GM12878 (cell line): ENCODE measurements around the gene MAP3K1. TPM values are rescaled to one million over a fixed set of nuclear protein-coding genes. Genes with fewer than 3 reads are reported as not detected.

Experiments used
- ATAC-seq: fragments of 200-7000 bp; cut with Tn5 transposase; 3 replicates; pipeline ENCODE4 v1.9.1; 2020; ENCODE audit warnings: mild to moderate bottlenecking, moderate library complexity
- BruUV-seq: library from RNA; stranded (reverse); fragments of 400-500 nt; replicated peaks from 2 replicates; lab custom pipeline; 2021; lab: Mats Ljungman, UMichigan
- CTCF ChIA-PET: fragments of 300-600 bp; sonication (Branson Sonifier 250); formaldehyde crosslinking; extraction: SDS; loops from one replicate; lab custom pipeline; 2021; ENCODE audit warnings: inconsistent platforms; lab: Yijun Ruan, JAX
- POLR2A ChIA-PET: fragments of 350-600 bp; formaldehyde crosslinking; extraction: SDS; loops from one replicate; lab custom pipeline; 2021; ENCODE audit warnings: inconsistent platforms; lab: Charles Lee
- RAD21 ChIA-PET: fragments of 300-600 bp; sonication (Branson Sonifier 250); formaldehyde crosslinking; loops from one replicate; lab custom pipeline; 2023; ENCODE audit warnings: antibody characterized with exemption; ENCODE audit not compliant: unreplicated experiment; lab: Charles Lee
- SMC1A ChIA-PET: fragments of 300-600 bp; sonication (Branson Sonifier 250); formaldehyde crosslinking; loops from one replicate; lab custom pipeline; 2023; ENCODE audit not compliant: unreplicated experiment, uncharacterized antibody; lab: Charles Lee
- DNase-seq: peaks from one replicate; pipeline ENCODE4 v3.0.0-alpha.2; 2011; ENCODE audit warnings: low read depth, low spot score
- FAIRE-seq: peaks from 3 replicates; lab custom pipeline; 2011; peaks lifted over from hg19 to GRCh38; lab: Jason Lieb, UNC
- H2AFZ ChIP-seq: 2 replicates; pipeline ENCODE4 v1.6.0; 2011; ENCODE audit warnings: low read depth, low read length, control low read depth; ENCODE audit not compliant: control insufficient read depth
- H3K27ac ChIP-seq: 2 replicates; pipeline ENCODE4 v1.5.1; 2011; ENCODE audit warnings: control low read depth; ENCODE audit not compliant: control insufficient read depth, insufficient read depth
- H3K27me3 ChIP-seq, 2 experiments: replicated peaks in 1 of 2; 2 replicates each; pipeline versions ENCODE4 v1.6.0 to v1.6.1; 2011; ENCODE audit warnings: low read length in 1 of 2; ENCODE audit not compliant: control insufficient read depth in 2 of 2, insufficient read depth in 2 of 2
- H3K36me3 ChIP-seq, 2 experiments: 2 replicates each; pipeline ENCODE4 v1.5.1; 2011; ENCODE audit warnings: low read length in 1 of 2; ENCODE audit not compliant: control insufficient read depth in 2 of 2, insufficient read depth in 2 of 2
- H3K4me1 ChIP-seq: 2 replicates; pipeline ENCODE4 v1.6.1; 2011; ENCODE audit warnings: mild to moderate bottlenecking, low read length, moderate library complexity, mixed read lengths; ENCODE audit not compliant: control insufficient read depth, insufficient read depth
- H3K4me2 ChIP-seq: 2 replicates; pipeline ENCODE4 v1.6.0; 2011; ENCODE audit warnings: control low read depth; ENCODE audit not compliant: control insufficient read depth, insufficient read depth
- H3K4me3 ChIP-seq: fragments of 200-600 bp; sonication (generic); 2 replicates; pipeline ENCODE4 v1.5.1; 2016
- H3K79me2 ChIP-seq: 2 replicates; pipeline ENCODE4 v1.6.0; 2011; ENCODE audit warnings: low read length; ENCODE audit not compliant: control insufficient read depth, insufficient read depth
- H3K9ac ChIP-seq: 2 replicates; pipeline ENCODE4 v1.8.0; 2011; ENCODE audit warnings: low read length, control low read depth, mixed read lengths; ENCODE audit not compliant: control insufficient read depth, insufficient read depth
- H3K9me3 ChIP-seq: replicated peaks from 3 replicates; pipeline ENCODE4 v1.5.1; 2011; ENCODE audit warnings: mild to moderate bottlenecking, low read length; ENCODE audit not compliant: control insufficient read depth, insufficient read depth
- H4K20me1 ChIP-seq: 2 replicates; pipeline ENCODE4 v1.6.0; 2011; ENCODE audit not compliant: control insufficient read depth, insufficient read depth
- BRCA1 ChIP-seq: IDR thresholded peaks from 2 replicates; pipeline ENCODE4 v1.6.1; 2011; ENCODE audit warnings: low read depth, low read length, improper control_type of control experiment
- CTCF ChIP-seq, 3 experiments: IDR thresholded peaks in 2 of 3; conservative IDR thresholded peaks in 1 of 3; 2 replicates each; pipeline ENCODE4 v1.5.1; 2011; ENCODE audit warnings: low read depth in 3 of 3, low read length in 3 of 3, mild to moderate bottlenecking in 3 of 3, control low read depth in 2 of 3, moderate library complexity in 2 of 3, inconsistent platforms in 1 of 3, mixed read lengths in 1 of 3; ENCODE audit not compliant: control insufficient read depth in 2 of 3, insufficient read depth in 1 of 3; ENCODE audit errors: extremely low read depth in 1 of 3
- ELK1 ChIP-seq: IDR thresholded peaks from 2 replicates; pipeline ENCODE4 v1.6.1; 2012; ENCODE audit warnings: low read depth, low read length, improper control_type of control experiment
- MEF2A ChIP-seq: IDR thresholded peaks from 2 replicates; pipeline ENCODE4 v1.6.1; 2011; ENCODE audit warnings: low read depth, mild to moderate bottlenecking, low read length, moderate library complexity; ENCODE audit not compliant: insufficient read depth
- MYC ChIP-seq: IDR thresholded peaks from 2 replicates; pipeline ENCODE4 v1.6.1; 2011; ENCODE audit warnings: mild to moderate bottlenecking, low read length, moderate library complexity, inconsistent platforms; ENCODE audit not compliant: insufficient read depth, insufficient replicate concordance, insufficient read length, severe bottlenecking
- NR2C2 ChIP-seq: IDR thresholded peaks from 2 replicates; pipeline ENCODE4 v1.6.1; 2011; ENCODE audit warnings: borderline replicate concordance, low read depth; ENCODE audit not compliant: control insufficient read depth, insufficient read length
- PBX3 ChIP-seq: IDR thresholded peaks from 2 replicates; pipeline ENCODE4 v1.6.1; 2011; ENCODE audit warnings: mild to moderate bottlenecking, low read depth, low read length, moderate library complexity; ENCODE audit not compliant: insufficient replicate concordance
- PKNOX1 ChIP-seq: fragments of 450-650 bp; IDR thresholded peaks from 2 replicates; pipeline ENCODE4 v1.6.1; 2016; ENCODE audit warnings: mild to moderate bottlenecking
- SIX5 ChIP-seq: IDR thresholded peaks from 2 replicates; pipeline ENCODE4 v1.6.1; 2011; ENCODE audit warnings: mild to moderate bottlenecking, low read depth, low read length, moderate library complexity; ENCODE audit not compliant: severe bottlenecking
- SP1 ChIP-seq: IDR thresholded peaks from one replicate; pipeline ENCODE4 v1.6.1; 2011; ENCODE audit warnings: low read depth, low read length
- SPI1 ChIP-seq: IDR thresholded peaks from 2 replicates; pipeline ENCODE4 v1.6.1; 2011; ENCODE audit warnings: low read depth, mild to moderate bottlenecking, low read length, moderate library complexity, borderline replicate concordance; ENCODE audit not compliant: insufficient read depth
- USF1 ChIP-seq: IDR thresholded peaks from 2 replicates; pipeline ENCODE4 v1.6.1; 2011; ENCODE audit warnings: borderline replicate concordance, low read depth, mild to moderate bottlenecking, moderate library complexity, mixed read lengths, low read length; ENCODE audit not compliant: insufficient read depth; ENCODE audit errors: extremely low read length
- ZZZ3 ChIP-seq: IDR thresholded peaks from 2 replicates; pipeline ENCODE4 v1.6.1; 2011; ENCODE audit warnings: low read depth; ENCODE audit not compliant: control insufficient read depth, insufficient read length
- WGBS: methylation state at CpG from one replicate; pipeline ENCODE4 v1.1.6; 2016; ENCODE audit warnings: low lambda C conversion rate; ENCODE audit not compliant: insufficient replicate concordance, insufficient coverage; ENCODE audit errors: missing lambda C conversion rate; 5-methylcytosine and 5-hydroxymethylcytosine counted together
- in situ Hi-C: fragments of 300-500 bp; cut with MboI; formaldehyde crosslinking; loops from 9 replicates; pipeline ENCODE4 v1.14.3; 2018; ENCODE audit warnings: mixed read lengths
- intact Hi-C: fragments of 100-400 bp; cut with micrococcal nuclease; formaldehyde crosslinking; loops from one replicate; pipeline ENCODE4 v1.14.2; 2022; ENCODE audit not compliant: unreplicated experiment
- polyA plus RNA-seq, 11 experiments: library from polyadenylated mRNA; depleted of rRNA in 4 of 11; unstranded in 6 of 11; stranded (reverse) in 5 of 11; fragments of >200 nt; fragmentation: Nextera tagmentation in 4 of 11; fragmentation: Illumina TruSeq in 1 of 11; extraction: Ambion mirVana in 4 of 11; extraction: Trizol in 1 of 11; gene quantifications; 1 replicate in 1 of 11; 2 replicates in 10 of 11; pipeline versions ENCODE4 v1.2.1 to v1.2.3, GENCODE V29; 2011 to 2016; ENCODE audit warnings: inconsistent platforms in 2 of 11, missing spikeins in 2 of 11, low read depth in 1 of 11
- total RNA-seq, 4 experiments: library from RNA; depleted of rRNA in 3 of 4; stranded (reverse); fragments of >200 nt in 3 of 4; fragmentation: Illumina TruSeq in 1 of 4; extraction: Trizol in 1 of 4; gene quantifications; 2 replicates each; pipeline versions ENCODE4 v1.2.1 to v1.2.3, GENCODE V29; 2013 to 2021

The MAP3K1 gene
- total and polyA plus RNA-seq, 10 of the 15 experiments (the other 5 are each of a cell fraction or from before 2014, with no cell fraction given) = 7.5 to 24.6 (median 12.6) TPM

GRCh38 chr5:56910210-56910965, 95.0 kb downstream of the MAP3K1 start:
- BruUV-seq = TSS peak; percentile 86
- POLR2A ChIA-PET = interaction anchor here (0.9 to 1.5 kb wide), 9 partner anchors 10 to 271 kb away, joined by 3 to 8 read pairs (median 4); partner anchors contain the start of gene GPBP1
- TF ChIP-seq MYC (no peak), BRCA1 (no peak), ELK1 (no peak), MEF2A (no peak), PBX3 (no peak), PKNOX1 (peak; percentile 74), NR2C2 (no peak), USF1 (no peak), SPI1 (no peak), SIX5 (no peak), ZZZ3 (no peak), SP1 (no peak), CTCF (IDR thresholded peaks at IDR 0.05 in 2 of 3, conservative IDR thresholded peaks at IDR 0.05 in 1 of 3; ENCODE audit: control insufficient read depth in 2 of 3, extremely low read depth in 1 of 3, insufficient read depth in 1 of 3, low read depth in 3 of 3, low read length in 3 of 3) (no peak)

More at GRCh38 chr5:56910210-56910965, 95.0 kb downstream of the MAP3K1 start:
- 4% methylated on average over 29 of the region's 29 CpGs for WGBS
- no peaks in the 10 kb centered on the region for H3K9me3 ChIP-seq
- peak overlapping the region; percentile 99 for H3K4me2 ChIP-seq
- CTCF ChIA-PET = interaction anchor here (0.6 to 3.3 kb wide), 12 partner anchors 10 to 1604 kb away, joined by 3 to 17 read pairs (median 5); no protein-coding TSS in a partner anchor
- ATAC-seq (peak; percentile 28), FAIRE-seq (peak; percentile 23), DNase-seq (no peak)
- no peaks in the 10 kb centered on the region for H3K27me3 ChIP-seq
- SMC1A ChIA-PET = interaction anchor here (0.7 to 3.0 kb wide), 16 partner anchors 8 to 646 kb away, joined by 3 to 15 read pairs (median 5); no protein-coding TSS in a partner anchor
- peaks cover 7% of the 10 kb centered on the region for H3K4me1 ChIP-seq
- intact Hi-C loops = no loop called here
- in situ Hi-C loops = loop anchor here (25.0 kb wide), 1 partner anchor 1552 kb away; the partner anchor contains the start of gene PLK2
- no peaks in the 10 kb centered on the region for H4K20me1 ChIP-seq
- peak overlapping the region; percentile 67 for H2AFZ ChIP-seq
- peak overlapping the region; percentile 88 for H3K27ac ChIP-seq
- peaks cover 2% of the 10 kb centered on the region; the same call in 1 of the 2 replicates for H3K79me2 ChIP-seq
- peak overlapping the region; percentile 81 for H3K9ac ChIP-seq
- RAD21 ChIA-PET = interaction anchor here (0.6 to 2.6 kb wide), 12 partner anchors 8 to 1810 kb away, joined by 4 to 15 read pairs (median 5); partner anchors contain the start of gene GPBP1
- no peaks in the 10 kb centered on the region for H3K36me3 ChIP-seq
- peak overlapping the region; percentile 71 for H3K4me3 ChIP-seq
